ENCODE results near the gene CHAC2. TPM values are rescaled to one million over a fixed set of nuclear protein-coding genes. Genes with fewer than 3 reads are reported as not detected.

CHAC2 gene
- 12.6 to 16.6 TPM (median 14.6 TPM) in 5 replicates for total RNA-seq (2022; extraction: Qiagen RNA extraction; ENCODE audit: low read depth)

GRCh38 chr2:53767405-53768241 lies at the start of gene CHAC2:
CHAC2 (plus strand) TSS chr2:53767804; CDS start chr2:53767887, 83 bp downstream.

GRCh38 chr2:53786705-53787613 lies 19.4 kb downstream of the CHAC2 start, which contains the start of the genes ASB3 and ERLEC1:
ASB3 (minus strand) TSS chr2:53786953; CDS start chr2:53765572, 21,381 bp downstream.
ERLEC1 (plus strand) TSS chr2:53787044; CDS start chr2:53787211, 167 bp downstream.

Other genes with a start within 250 kb of the CHAC2 start
- 13.1 to 16.1 TPM (median 14.8 TPM) in 5 replicates for gene ASB3, start 19.1 kb downstream of the CHAC2 start, total RNA-seq (2022; extraction: Qiagen RNA extraction; ENCODE audit: low read depth)
- 57.4 to 70.8 TPM (median 61.7 TPM) in 5 replicates for gene ERLEC1, start 19.2 kb downstream of the CHAC2 start, total RNA-seq (2022; extraction: Qiagen RNA extraction; ENCODE audit: low read depth)
- gene GPR75, start 92.2 kb downstream of the CHAC2 start, total RNA-seq (2022; extraction: Qiagen RNA extraction; ENCODE audit: low read depth): 1.7 to 2.6 TPM (median 2.1 TPM) in 5 replicates
- gene PSME4, start 203.2 kb downstream of the CHAC2 start, total RNA-seq (2022; extraction: Qiagen RNA extraction; ENCODE audit: low read depth): 37.3 to 45.7 TPM (median 43.4 TPM) in 5 replicates